ENCODE results near the gene BCDIN3D.

GRCh38 chr12:49824895-49825294 is 18.0 kb downstream of the BCDIN3D start:
- TF ChIP-seq FOXM1 (IDR thresholded peaks at IDR 0.05; ENCODE audit: low read depth, low read length) (no peak), MYC (IDR thresholded peaks at IDR 0.05; ENCODE audit: insufficient read depth, insufficient read length, insufficient replicate concordance, low read length, severe bottlenecking) (no peak), BACH1 (IDR thresholded peaks at IDR 0.05; ENCODE audit: borderline replicate concordance) (no peak), CTCF (IDR thresholded peaks at IDR 0.05 in 2 of 3, conservative IDR thresholded peaks at IDR 0.05 in 1 of 3; ENCODE audit: control insufficient read depth in 2 of 3, extremely low read depth in 1 of 3, insufficient read depth in 1 of 3, low read depth in 3 of 3, low read length in 3 of 3) (no peak), IKZF1 (conservative IDR thresholded peaks at IDR 0.05) (no peak), REST (IDR thresholded peaks at IDR 0.05; ENCODE audit: low read depth, low read length) (no peak), USF2 (IDR thresholded peaks at IDR 0.05; ENCODE audit: borderline replicate concordance, low read depth, low read length) (no peak), CHD2 (IDR thresholded peaks at IDR 0.05; ENCODE audit: borderline replicate concordance, low read depth, low read length) (no peak), EZH2 (IDR thresholded peaks at IDR 0.05; ENCODE audit: borderline replicate concordance, control insufficient read depth, low read depth, low read length) (no peak), POLR2A (IDR thresholded peaks at IDR 0.05; ENCODE audit: low read depth, low read length) (no peak), EP300 (IDR thresholded peaks at IDR 0.05; ENCODE audit: borderline replicate concordance in 1 of 2, control insufficient read depth in 1 of 2, low read depth in 2 of 2, low read length in 2 of 2) (no peak)
- TF ChIP-seq, protein P1, sequence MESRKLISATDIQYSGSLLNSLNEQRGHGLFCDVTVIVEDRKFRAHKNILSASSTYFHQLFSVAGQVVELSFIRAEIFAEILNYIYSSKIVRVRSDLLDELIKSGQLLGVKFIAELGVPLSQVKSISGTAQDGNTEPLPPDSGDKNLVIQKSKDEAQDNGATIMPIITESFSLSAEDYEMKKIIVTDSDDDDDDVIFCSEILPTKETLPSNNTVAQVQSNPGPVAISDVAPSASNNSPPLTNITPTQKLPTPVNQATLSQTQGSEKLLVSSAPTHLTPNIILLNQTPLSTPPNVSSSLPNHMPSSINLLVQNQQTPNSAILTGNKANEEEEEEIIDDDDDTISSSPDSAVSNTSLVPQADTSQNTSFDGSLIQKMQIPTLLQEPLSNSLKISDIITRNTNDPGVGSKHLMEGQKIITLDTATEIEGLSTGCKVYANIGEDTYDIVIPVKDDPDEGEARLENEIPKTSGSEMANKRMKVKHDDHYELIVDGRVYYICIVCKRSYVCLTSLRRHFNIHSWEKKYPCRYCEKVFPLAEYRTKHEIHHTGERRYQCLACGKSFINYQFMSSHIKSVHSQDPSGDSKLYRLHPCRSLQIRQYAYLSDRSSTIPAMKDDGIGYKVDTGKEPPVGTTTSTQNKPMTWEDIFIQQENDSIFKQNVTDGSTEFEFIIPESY (IDR thresholded peaks at IDR 0.05): no peak
